Neural progenitor cell (in vitro differentiated cells): ENCODE measurements around the gene DLGAP5.

Experiments
- EZH2phosphoT487 ChIP-seq: fragments of 200-600 bp; sonication (generic); IDR thresholded peaks from 2 replicates; pipeline ENCODE4 v1.6.1; 2017; ENCODE audit warnings: antibody characterized with exemption
- TF ChIP-seq, protein P1 (sequence below): fragments of 200-600 bp; sonication (generic); IDR thresholded peaks from 2 replicates; pipeline ENCODE4 v1.5.1; 2017; ENCODE audit warnings: antibody characterized with exemption, mild to moderate bottlenecking

DNA sequence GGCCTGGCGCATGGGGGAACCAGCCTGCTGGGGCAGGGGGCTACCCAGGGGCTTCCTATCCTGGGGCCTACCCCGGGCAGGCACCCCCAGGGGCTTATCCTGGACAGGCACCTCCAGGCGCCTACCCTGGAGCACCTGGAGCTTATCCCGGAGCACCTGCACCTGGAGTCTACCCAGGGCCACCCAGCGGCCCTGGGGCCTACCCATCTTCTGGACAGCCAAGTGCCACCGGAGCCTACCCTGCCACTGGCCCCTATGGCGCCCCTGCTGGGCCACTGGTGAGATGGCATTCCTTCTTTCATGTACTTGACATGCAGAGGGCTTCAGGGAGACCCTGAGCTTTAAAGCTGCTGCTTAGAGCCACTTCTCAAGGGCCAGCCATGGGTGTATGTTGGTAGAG, 53.3 kb downstream of the DLGAP5 start:
- TF ChIP-seq, protein P1, sequence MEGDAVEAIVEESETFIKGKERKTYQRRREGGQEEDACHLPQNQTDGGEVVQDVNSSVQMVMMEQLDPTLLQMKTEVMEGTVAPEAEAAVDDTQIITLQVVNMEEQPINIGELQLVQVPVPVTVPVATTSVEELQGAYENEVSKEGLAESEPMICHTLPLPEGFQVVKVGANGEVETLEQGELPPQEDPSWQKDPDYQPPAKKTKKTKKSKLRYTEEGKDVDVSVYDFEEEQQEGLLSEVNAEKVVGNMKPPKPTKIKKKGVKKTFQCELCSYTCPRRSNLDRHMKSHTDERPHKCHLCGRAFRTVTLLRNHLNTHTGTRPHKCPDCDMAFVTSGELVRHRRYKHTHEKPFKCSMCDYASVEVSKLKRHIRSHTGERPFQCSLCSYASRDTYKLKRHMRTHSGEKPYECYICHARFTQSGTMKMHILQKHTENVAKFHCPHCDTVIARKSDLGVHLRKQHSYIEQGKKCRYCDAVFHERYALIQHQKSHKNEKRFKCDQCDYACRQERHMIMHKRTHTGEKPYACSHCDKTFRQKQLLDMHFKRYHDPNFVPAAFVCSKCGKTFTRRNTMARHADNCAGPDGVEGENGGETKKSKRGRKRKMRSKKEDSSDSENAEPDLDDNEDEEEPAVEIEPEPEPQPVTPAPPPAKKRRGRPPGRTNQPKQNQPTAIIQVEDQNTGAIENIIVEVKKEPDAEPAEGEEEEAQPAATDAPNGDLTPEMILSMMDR = peak; percentile 49
- TF ChIP-seq EZH2phosphoT487 = no peak
